ENCODE results near the gene CDH4.
"Not testable (repeated sequence)": the region's sequence is repeated elsewhere in the genome, so short reads cannot be mapped to it uniquely, and the experiment has no call there.

Gene CDH4

GRCh38 chr20:61253640-61254511 is 1.8 kb downstream of the CDH4 start:
- DNase-seq (ENCODE audit: low read depth in 2 of 2) = no peak

DNA sequence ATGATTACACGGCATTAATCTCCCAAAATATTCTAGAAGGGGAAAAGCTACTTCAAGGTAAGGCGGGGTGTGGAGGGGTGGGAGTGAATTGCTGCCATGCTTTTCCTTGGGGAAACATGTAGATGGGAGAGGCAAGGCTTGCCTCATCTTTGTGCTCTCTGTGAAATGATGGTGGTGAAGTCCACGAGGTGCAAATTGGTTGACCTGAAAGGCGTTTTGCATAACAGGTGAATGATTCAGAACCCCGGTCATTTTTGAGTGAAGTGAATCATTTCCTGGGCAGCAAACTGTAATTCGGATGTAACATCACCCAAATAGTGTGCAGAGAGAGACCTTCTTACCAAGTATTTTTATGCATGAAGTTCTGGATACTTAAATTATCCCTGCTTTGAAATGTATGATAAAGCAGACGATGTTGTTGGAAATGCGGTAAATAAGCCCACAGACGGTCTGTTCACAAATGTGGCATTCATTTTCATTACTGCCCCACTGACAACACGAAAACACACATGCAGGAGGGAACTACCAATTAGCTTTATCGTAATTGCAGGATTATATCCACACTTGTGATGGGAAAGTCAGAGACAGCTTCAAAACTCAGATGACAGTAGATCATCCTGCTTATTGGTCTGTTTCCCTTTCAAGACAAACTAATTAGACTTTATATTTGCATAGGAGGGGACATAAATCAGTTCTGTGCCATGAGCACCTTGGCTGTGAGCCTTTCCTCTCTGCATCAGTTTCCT is 3.0 kb downstream of the CDH4 start:
- DNase-seq (ENCODE audit: low read depth in 2 of 2) = no peak

- DNase-seq (ENCODE audit: low read depth in 2 of 2) = no peak
These were observed 4.3 kb downstream of the CDH4 start for GRCh38 chr20:61256365-61256764.

DNA sequence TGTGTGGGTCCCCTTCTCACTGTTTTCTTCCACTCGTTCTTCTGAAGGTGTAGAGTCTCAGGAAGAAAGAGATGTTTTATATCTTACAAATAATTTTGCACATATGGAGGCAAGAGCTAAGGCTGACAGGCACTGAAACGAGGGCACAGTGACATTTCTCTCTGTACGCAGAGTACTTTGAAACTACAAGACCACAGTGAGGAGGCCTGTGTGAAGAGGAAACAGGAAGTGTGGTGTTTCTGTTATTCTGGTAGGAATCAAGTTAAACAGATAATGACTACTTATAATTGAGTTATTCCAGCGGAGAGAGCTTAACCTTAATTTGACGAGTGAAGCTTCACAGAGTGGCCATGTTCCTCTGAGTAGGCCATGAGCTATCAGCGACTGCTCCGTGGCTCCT is 4.8 kb downstream of the CDH4 start:
- DNase-seq (ENCODE audit: low read depth in 2 of 2) = no peak

DNA sequence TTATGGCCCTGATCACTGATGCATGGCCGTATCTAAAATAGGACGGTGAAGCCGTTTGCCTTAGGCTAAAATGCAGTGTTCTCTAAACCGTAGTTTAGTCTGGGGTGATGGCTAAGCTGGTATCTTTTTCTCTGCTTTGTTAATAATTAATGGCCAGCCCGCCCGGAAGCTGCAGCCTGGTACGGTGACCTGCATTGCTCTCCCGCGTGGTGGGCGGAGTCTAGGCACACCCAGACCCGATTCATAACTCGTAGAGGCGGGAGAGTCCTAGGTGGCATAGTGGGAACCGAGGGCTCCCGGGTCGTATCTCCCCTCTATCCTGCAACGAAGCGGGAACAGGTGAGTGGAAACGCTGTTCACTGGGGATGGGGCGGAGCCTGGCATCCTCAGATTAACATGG is 5.5 kb downstream of the CDH4 start:
- no peak for DNase-seq (ENCODE audit: low read depth in 2 of 2)

GRCh38 chr20:61259741-61260140 is 7.7 kb downstream of the CDH4 start:
- no peak for DNase-seq (ENCODE audit: low read depth in 2 of 2)

DNA sequence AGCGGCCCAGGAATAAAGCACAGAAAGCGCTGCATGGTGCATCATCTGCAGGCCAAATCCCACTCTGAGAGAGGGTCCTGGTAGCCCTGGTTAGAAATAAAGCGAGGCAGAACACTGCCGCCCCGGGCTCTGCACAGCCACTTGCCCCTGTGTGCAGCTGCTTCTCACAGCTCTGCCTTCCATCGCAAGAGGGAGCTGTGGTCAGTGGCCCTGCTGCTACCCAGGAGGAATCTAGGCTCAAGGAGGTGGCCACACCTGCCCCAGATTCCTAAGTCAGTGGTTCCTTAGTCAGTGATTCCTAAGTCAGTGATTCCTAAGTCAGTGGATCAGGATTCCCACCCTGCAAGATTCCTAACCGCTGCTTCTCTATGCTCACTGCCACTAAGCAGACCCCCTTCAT is 8.8 kb downstream of the CDH4 start:
- DNase-seq (ENCODE audit: low read depth in 2 of 2) = no peak

- no peak for DNase-seq (ENCODE audit: low read depth in 2 of 2)
These were observed 10.0 kb downstream of the CDH4 start for GRCh38 chr20:61262036-61262435.

DNA sequence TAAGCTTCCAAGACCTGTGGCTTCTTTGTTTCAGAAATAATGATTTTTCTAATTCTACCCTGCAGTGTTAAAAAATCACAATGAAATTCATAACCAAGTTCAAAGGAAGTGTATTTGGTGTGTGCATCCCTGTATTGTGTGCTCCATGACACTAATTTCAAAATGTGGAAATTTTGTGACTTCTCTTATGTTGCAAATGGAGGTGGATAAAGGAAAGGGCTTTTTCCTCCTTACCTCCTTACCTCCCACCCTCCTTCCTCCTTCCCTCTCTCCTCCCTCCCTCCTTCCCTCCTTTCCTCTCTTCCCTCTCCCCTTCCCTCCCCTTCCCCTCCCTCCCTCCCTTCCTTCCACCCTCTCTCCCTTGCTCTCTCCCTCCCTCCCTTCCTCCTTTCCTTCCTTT is 10.5 kb downstream of the CDH4 start:
- DNase-seq (ENCODE audit: low read depth in 2 of 2) = no peak

GRCh38 chr20:61263084-61263695 is 11.1 kb downstream of the CDH4 start:
- no peak for DNase-seq (ENCODE audit: low read depth in 2 of 2)

DNA sequence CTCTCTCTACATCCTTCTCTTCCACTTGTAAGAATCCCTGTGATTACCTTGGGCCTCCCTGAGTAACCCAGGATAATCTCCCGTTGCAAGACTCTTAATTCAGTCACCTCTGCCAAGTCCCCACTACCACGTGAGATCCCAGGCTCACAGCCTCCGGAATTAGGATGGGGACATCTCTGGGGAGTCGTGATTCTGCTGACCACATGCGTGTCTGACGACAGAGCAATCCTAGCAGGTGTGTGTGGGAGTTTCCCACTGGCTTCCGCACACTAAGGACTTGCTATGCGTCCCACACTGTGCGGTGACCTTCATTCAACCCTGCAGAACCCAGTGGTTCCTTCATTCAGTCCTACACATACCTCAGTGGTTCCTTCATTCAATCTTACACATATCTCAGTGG is 11.9 kb downstream of the CDH4 start:
- DNase-seq (ENCODE audit: low read depth in 2 of 2) = no peak

GRCh38 chr20:61267241-61267640 is 15.2 kb downstream of the CDH4 start:
- no peak for DNase-seq (ENCODE audit: low read depth in 2 of 2)

DNA sequence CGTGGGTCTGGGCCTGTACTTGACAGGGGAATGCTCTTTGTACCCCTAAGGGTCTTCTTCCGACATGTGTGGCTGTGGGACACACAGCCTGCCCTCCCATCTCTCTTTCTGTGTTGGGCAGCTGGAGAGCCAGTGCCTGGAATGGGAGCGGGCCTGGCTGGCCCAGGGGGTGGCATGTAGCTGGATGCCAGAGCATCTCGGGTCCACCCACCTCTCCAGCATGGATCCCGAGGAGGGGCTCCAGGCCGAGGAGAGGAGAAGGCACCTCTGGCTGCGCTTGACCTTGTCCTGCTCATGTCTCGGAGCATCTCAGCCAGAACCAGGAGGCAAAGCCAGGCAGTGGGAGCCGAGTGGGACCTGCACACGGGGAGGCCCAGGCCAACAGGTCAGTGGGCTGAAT is 16.0 kb downstream of the CDH4 start:
- no peak for DNase-seq (ENCODE audit: low read depth in 2 of 2)

DNA sequence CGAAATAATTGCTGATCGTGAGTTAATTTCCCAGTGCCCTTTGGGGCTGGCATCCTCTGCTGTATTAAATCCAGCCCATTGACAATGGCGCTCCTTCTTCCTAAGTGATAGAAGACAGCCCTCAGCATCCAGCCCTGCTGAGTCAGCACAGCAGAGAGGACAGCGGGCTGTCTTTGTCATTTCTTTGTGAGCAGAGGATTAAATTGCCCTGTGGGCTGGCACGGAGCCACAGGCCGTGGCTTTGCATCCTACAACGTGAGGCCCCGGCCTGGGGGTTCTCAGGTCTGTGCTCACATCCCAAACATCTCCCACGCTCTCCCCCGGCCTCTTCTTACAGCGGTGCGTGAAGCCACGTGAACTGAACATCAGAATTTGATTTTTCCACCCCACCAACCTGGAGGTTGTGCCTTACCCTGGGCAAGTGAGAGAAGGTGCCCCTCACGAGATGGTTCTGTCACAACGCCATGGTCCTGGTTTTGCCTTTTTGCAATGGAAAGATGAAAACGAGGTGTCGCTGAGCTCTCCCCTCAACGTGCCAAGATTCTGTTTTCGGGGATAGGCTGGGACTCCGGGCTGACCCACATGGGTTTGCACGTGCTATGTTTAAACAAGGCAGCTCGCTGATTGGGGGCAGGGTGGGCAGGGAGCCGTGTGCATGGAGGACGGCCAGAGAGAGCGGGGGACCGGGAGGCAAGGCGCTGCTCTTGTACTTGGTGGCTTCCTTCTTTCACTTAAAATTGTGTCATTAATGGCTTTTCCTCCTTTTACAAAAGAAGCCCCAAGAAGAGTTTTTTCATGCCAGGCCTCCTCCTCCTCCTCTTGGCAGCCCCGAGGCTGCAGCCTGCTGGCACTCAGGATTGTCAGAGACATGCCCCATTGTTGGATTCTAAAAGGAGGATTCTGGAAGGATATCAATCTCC is 19.5 kb downstream of the CDH4 start:
- no peak for DNase-seq (ENCODE audit: low read depth in 2 of 2)

- DNase-seq (ENCODE audit: low read depth in 2 of 2) = not testable (repeated sequence)
These were observed 21.0 kb downstream of the CDH4 start for GRCh38 chr20:61273024-61273423.

- not testable (repeated sequence) for DNase-seq (ENCODE audit: low read depth in 2 of 2)
These were observed 21.6 kb downstream of the CDH4 start for GRCh38 chr20:61273666-61274065.

- no peak for DNase-seq (ENCODE audit: low read depth in 2 of 2)
These were observed 22.3 kb downstream of the CDH4 start for GRCh38 chr20:61274326-61274725.

GRCh38 chr20:61278296-61278695 is 26.2 kb downstream of the CDH4 start:
- no peak for DNase-seq (ENCODE audit: low read depth in 2 of 2)

GRCh38 chr20:61279621-61280150 is 27.6 kb downstream of the CDH4 start:
- no peak for DNase-seq (ENCODE audit: low read depth in 2 of 2)

DNA sequence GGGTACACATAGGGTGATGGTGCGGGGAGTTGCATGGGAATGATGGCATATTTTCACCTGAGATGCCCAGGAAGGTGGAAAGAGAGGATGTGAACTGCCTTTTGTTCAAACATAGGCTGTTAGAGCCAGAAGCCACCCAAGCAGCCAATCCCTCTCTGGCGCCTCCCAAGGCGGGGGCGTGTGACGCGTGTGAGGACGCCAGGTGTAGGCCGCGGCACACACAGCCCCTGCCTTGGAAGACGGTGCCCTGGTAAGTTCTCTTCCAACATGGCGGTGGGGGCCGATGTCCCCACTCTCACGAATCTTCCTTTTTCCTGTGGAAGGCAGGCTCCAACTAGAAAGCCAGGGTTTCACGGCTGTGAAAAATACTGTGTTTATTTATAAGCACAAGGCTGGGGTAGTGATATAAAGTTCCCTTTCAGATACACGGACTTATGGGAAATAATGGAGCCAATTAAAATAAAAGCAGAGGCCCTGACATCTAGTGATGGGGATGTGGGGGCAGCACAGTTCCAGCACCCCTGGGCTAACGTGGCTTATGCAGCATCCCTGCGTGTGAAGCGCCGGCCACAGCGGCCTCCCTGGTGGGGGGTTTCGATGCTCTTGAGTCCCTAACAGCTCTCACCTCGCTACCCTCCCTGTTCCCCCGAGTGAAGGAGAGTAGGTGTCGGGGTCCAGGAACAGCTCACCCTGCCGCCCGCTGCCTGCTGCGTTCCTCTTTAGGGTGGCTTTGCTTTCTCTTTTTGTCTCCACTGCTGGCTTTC is 28.3 kb downstream of the CDH4 start:
- DNase-seq (ENCODE audit: low read depth in 2 of 2) = no peak

Data from fibroblast of skin of left quadriceps (primary cell).